OCI-LY1 (cell line): ENCODE measurements around the gene TTC28.

Source experiments
- EZH2 ChIP-seq: fragments of 200-600 bp; sonication (generic), shearing (Covaris generic); IDR thresholded peaks from 2 replicates; pipeline ENCODE4 v1.8.0; 2017; ENCODE audit warnings: borderline replicate concordance, mixed run types, mild to moderate bottlenecking, antibody characterized with exemption, low read length, moderate library complexity, mixed read lengths
- TF ChIP-seq, protein P1 (sequence below): fragments of 200-600 bp; sonication (generic), shearing (Covaris generic); IDR thresholded peaks from 2 replicates; pipeline ENCODE4 v1.5.1; 2017; ENCODE audit warnings: mild to moderate bottlenecking, antibody characterized with exemption, low read length, moderate library complexity, mixed read lengths

DNA sequence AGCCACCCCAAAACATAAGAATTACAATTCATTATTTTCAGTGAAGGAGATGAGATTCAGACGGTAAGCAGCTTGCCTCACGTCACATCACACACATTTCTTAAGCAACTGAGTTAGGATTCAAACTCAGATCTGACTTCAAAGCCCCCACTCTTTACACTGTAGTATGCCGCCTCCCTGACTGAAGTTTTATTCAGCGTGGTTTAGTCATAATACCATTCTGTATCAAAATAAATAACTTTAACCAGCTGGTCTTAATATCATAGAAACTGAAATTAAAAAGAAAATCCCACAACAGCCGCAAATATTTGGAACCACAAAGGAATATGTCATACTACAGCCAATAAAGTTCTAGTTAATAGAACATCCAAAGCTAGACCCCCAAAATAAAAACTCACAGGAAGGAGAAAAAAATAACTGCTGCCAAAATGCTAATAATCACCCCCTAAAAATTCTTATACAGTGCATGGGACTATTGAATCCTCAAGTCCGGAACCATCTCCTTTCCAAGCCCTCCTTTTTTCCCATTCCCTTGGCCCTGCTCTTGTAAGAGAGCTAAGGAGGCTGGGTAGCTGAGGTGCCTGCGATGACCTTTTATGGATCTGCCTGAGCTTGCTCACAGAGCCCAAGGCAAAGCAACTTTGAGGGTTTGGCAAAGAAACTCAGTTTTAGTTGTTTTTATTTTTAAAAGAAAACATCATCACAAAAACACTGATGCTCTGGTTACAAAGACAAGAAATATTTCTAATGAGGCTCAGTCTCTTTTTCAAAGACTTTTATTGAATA lies 334.5 kb downstream of the TTC28 start:
- TF ChIP-seq, protein P1, sequence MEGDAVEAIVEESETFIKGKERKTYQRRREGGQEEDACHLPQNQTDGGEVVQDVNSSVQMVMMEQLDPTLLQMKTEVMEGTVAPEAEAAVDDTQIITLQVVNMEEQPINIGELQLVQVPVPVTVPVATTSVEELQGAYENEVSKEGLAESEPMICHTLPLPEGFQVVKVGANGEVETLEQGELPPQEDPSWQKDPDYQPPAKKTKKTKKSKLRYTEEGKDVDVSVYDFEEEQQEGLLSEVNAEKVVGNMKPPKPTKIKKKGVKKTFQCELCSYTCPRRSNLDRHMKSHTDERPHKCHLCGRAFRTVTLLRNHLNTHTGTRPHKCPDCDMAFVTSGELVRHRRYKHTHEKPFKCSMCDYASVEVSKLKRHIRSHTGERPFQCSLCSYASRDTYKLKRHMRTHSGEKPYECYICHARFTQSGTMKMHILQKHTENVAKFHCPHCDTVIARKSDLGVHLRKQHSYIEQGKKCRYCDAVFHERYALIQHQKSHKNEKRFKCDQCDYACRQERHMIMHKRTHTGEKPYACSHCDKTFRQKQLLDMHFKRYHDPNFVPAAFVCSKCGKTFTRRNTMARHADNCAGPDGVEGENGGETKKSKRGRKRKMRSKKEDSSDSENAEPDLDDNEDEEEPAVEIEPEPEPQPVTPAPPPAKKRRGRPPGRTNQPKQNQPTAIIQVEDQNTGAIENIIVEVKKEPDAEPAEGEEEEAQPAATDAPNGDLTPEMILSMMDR: no peak
- no peak for TF ChIP-seq EZH2
